ELR (cell line): Measurements from ENCODE around the gene FIG4.

Experiments
- DNase-seq: peaks from one replicate; pipeline ENCODE4 v3.0.0-alpha.2; 2015; ENCODE audit warnings: low read depth

Gene FIG4

GRCh38 chr6:109760208-109760607 lies 69.1 kb downstream of the FIG4 start:
- peak; percentile 43 for DNase-seq

- no peak for DNase-seq
These were observed 71.1 kb downstream of the FIG4 start for GRCh38 chr6:109762166-109762565.

GRCh38 chr6:109762769-109763441 lies 71.8 kb downstream of the FIG4 start:
- DNase-seq = no peak

GRCh38 chr6:109766167-109766566 lies 75.1 kb downstream of the FIG4 start:
- DNase-seq = no peak

GRCh38 chr6:109767961-109768360 lies 76.9 kb downstream of the FIG4 start:
- DNase-seq = peak; percentile 55

GRCh38 chr6:109768485-109768884 lies 77.4 kb downstream of the FIG4 start:
- peak; percentile 83 for DNase-seq

- DNase-seq = no peak
These were observed 78.1 kb downstream of the FIG4 start for GRCh38 chr6:109769213-109769612.

- DNase-seq = no peak
These were observed 79.0 kb downstream of the FIG4 start for GRCh38 chr6:109770047-109770446.

GRCh38 chr6:109770779-109771178 lies 79.7 kb downstream of the FIG4 start:
- no peak for DNase-seq

GRCh38 chr6:109771939-109772755 lies 81.1 kb downstream of the FIG4 start:
- peak; percentile 23 for DNase-seq

GRCh38 chr6:109772883-109773431 lies 81.9 kb downstream of the FIG4 start:
- peak; percentile 48 for DNase-seq

- no peak for DNase-seq
These were observed 89.9 kb downstream of the FIG4 start for GRCh38 chr6:109781001-109781400.

- no peak for DNase-seq
These were observed 91.4 kb downstream of the FIG4 start for GRCh38 chr6:109782491-109782999.

GRCh38 chr6:109783250-109783986 lies 92.3 kb downstream of the FIG4 start:
- DNase-seq = peak; percentile 31

- no peak for DNase-seq
These were observed 96.2 kb downstream of the FIG4 start for GRCh38 chr6:109787312-109787711.

GRCh38 chr6:109788687-109789086 lies 97.6 kb downstream of the FIG4 start:
- no peak for DNase-seq

GRCh38 chr6:109790131-109790530 lies 99.0 kb downstream of the FIG4 start:
- DNase-seq = peak; percentile 74

GRCh38 chr6:109791301-109791700 lies 100.2 kb downstream of the FIG4 start:
- no peak for DNase-seq

- peak; percentile 24 for DNase-seq
These were observed 101.9 kb downstream of the FIG4 start for GRCh38 chr6:109793021-109793420.

GRCh38 chr6:109793792-109794191 lies 102.7 kb downstream of the FIG4 start:
- DNase-seq = peak; percentile 97

- peak; percentile 97 for DNase-seq
These were observed 103.3 kb downstream of the FIG4 start for GRCh38 chr6:109794201-109794923.
